SU-DHL-6 (cell line): ENCODE measurements around the gene NLGN1.

Source experiments
- H2AFZ ChIP-seq: fragments of 200-600 bp; sonication (generic); 2 replicates; pipeline ENCODE4 v1.6.1; 2014; ENCODE audit warnings: low read depth, mild to moderate bottlenecking, moderate library complexity, mixed read lengths, antibody characterized with exemption, low read length; ENCODE audit not compliant: severe bottlenecking
- H3F3A ChIP-seq: fragments of 200-600 bp; shearing (Covaris generic); 2 replicates; pipeline ENCODE4 v1.6.0; 2016; ENCODE audit warnings: antibody characterized with exemption, mild to moderate bottlenecking; ENCODE audit not compliant: insufficient read depth
- H3K27ac ChIP-seq: fragments of 200-600 bp; sonication (generic); 2 replicates; pipeline ENCODE4 v1.5.1; 2016; ENCODE audit warnings: low read depth, mild to moderate bottlenecking, low read length, moderate library complexity, mixed read lengths
- H3K27me3 ChIP-seq: fragments of 200-600 bp; sonication (generic), shearing (Covaris generic); 2 replicates; pipeline ENCODE4 v1.6.0; 2014; ENCODE audit warnings: mild to moderate bottlenecking, low read length
- H3K36me3 ChIP-seq: fragments of 200-600 bp; sonication (generic); 2 replicates; pipeline ENCODE4 v1.6.1; 2014; ENCODE audit warnings: mild to moderate bottlenecking, low read length, mixed read lengths
- H3K4me2 ChIP-seq: fragments of 300-600, 200-600 bp; shearing (Covaris generic), sonication (generic); 2 replicates; pipeline ENCODE4 v1.6.0; 2014; ENCODE audit warnings: low read length, low read depth, mild to moderate bottlenecking; ENCODE audit not compliant: poor library complexity, severe bottlenecking
- H3K4me3 ChIP-seq: fragments of 200-600 bp; sonication (generic); 2 replicates; pipeline ENCODE4 v1.5.1; 2014; ENCODE audit warnings: antibody characterized with exemption, low read length, mild to moderate bottlenecking, mixed read lengths; ENCODE audit not compliant: insufficient read depth, poor library complexity, severe bottlenecking
- H3K79me2 ChIP-seq: fragments of 200-600 bp; sonication (generic); 2 replicates; pipeline ENCODE4 v1.6.1; 2014; ENCODE audit warnings: mild to moderate bottlenecking, low read length, moderate library complexity; ENCODE audit not compliant: insufficient read depth
- H3K9ac ChIP-seq: fragments of 200-600 bp; sonication (generic); 2 replicates; pipeline ENCODE4 v1.7.0; 2014; ENCODE audit warnings: mild to moderate bottlenecking, low read length
- H3K9me2 ChIP-seq: fragments of 200-600 bp; sonication (generic); replicated peaks from 2 replicates; pipeline ENCODE4 v1.6.1; 2014; ENCODE audit warnings: low read length; ENCODE audit not compliant: insufficient read depth
- H3K9me3 ChIP-seq: fragments of 200-600 bp; sonication (generic); 2 replicates; pipeline ENCODE4 v1.6.1; 2014; ENCODE audit warnings: low read length, mixed read lengths; ENCODE audit not compliant: insufficient read depth
- H4K20me1 ChIP-seq: fragments of 200-600 bp; sonication (generic); 2 replicates; pipeline ENCODE4 v1.6.1; 2014; ENCODE audit warnings: low read depth, mild to moderate bottlenecking, antibody characterized with exemption, low read length, moderate library complexity, mixed read lengths
- CTCF ChIP-seq: fragments of 200-600 bp; sonication (generic); IDR thresholded peaks from one replicate; pipeline ENCODE4 v1.5.1; 2017; ENCODE audit warnings: antibody characterized with exemption, mild to moderate bottlenecking, low read length, moderate library complexity; ENCODE audit not compliant: insufficient read depth, poor library complexity, severe bottlenecking
- EZH2phosphoT487 ChIP-seq: fragments of 200-600 bp; sonication (generic), shearing (Covaris generic); conservative IDR thresholded peaks from 2 replicates; pipeline ENCODE4 v1.6.1; 2018; ENCODE audit warnings: mild to moderate bottlenecking, antibody characterized with exemption, low read length, moderate library complexity, mixed read lengths

Gene NLGN1

DNA sequence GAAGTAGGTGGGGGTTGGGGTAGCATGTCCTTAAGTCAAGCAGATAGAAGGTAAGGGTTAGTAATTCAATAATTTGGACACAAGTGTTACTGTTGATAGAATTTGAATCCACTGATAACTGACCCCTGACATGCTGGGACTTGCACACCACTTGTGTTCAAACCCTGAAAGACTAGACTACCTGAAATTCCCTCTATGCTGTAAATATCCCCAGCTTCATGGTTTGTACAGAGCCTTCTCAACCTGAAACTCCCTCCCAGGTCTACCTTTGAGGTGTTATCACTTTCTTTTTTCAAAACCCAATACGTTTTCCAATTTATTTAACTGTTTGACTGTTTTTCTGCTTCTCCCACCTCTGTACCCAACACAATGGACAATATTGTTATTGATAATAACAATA lies 459.6 kb downstream of the NLGN1 start:
- TF ChIP-seq EZH2phosphoT487 (no peak), CTCF (no peak)
- Histone ChIP-seq H3K27me3 (no peaks in the 10 kb centered on the region), H3K27ac (no peak overlapping the region), H3K9me2 (no peaks in the 10 kb centered on the region), H3K36me3 (no peaks in the 10 kb centered on the region), H3F3A (no peaks in the 10 kb centered on the region), H3K9ac (no peak overlapping the region), H2AFZ (no peak overlapping the region), H4K20me1 (no peaks in the 10 kb centered on the region), H3K79me2 (no peaks in the 10 kb centered on the region), H3K9me3 (no peaks in the 10 kb centered on the region), H3K4me3 (no peak overlapping the region), H3K4me2 (no peak overlapping the region)

DNA sequence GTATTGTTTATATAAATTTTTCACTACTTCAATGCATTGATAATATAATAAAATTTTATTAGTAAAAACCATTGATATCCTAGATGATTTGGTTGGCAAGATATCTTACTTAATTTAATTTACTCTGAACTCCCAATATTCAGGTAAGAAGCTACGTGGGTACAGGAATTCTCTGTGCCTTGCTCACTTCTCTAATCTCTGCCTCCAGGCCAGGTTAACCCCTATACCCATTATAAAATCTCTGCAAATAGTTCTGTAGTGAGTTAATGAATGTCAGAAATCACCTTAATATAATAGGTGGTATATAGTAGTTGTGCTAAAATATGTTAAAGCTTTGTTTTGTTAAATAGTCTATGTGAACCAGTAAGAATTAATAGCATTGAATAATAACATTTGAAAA lies 465.2 kb downstream of the NLGN1 start:
- Histone ChIP-seq H3K9me2 (no peaks in the 10 kb centered on the region), H3K9me3 (no peaks in the 10 kb centered on the region), H3K79me2 (no peaks in the 10 kb centered on the region), H3K27ac (no peak overlapping the region), H3K4me3 (no peak overlapping the region), H3K36me3 (no peaks in the 10 kb centered on the region), H2AFZ (no peak overlapping the region), H3K4me2 (no peak overlapping the region), H3F3A (no peaks in the 10 kb centered on the region), H3K27me3 (no peaks in the 10 kb centered on the region), H3K9ac (no peak overlapping the region), H4K20me1 (no peaks in the 10 kb centered on the region)
- TF ChIP-seq EZH2phosphoT487 (no peak), CTCF (no peak)

DNA sequence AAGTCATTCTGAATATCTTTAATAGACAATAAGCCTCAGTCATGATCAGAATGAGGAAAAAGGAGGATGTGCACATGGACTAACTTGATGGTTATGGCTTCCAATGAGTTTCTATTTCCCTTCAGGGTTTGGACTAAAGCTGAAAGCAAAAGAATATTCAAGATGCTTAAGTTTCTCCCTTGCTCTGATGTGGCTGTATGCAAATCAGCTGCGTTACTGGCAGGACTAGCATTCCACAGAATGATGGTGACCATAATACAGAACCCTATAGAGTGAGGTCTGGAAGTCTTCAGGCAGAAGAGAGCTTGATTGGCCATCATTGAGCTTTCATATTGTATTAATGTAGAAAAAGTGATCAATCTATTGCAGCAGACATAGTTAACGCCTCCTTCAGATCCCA lies 466.0 kb downstream of the NLGN1 start:
- TF ChIP-seq CTCF (no peak), EZH2phosphoT487 (no peak)
- Histone ChIP-seq H3K9ac (no peak overlapping the region), H3K9me3 (no peaks in the 10 kb centered on the region), H3K9me2 (no peaks in the 10 kb centered on the region), H3K4me2 (no peak overlapping the region), H3K4me3 (no peak overlapping the region), H4K20me1 (no peaks in the 10 kb centered on the region), H3F3A (no peaks in the 10 kb centered on the region), H3K27ac (no peak overlapping the region), H3K79me2 (no peaks in the 10 kb centered on the region), H2AFZ (no peak overlapping the region), H3K36me3 (no peaks in the 10 kb centered on the region), H3K27me3 (no peaks in the 10 kb centered on the region)
